Measurements from ENCODE around the gene MOXD1. TPM values are rescaled to one million over a fixed set of nuclear protein-coding genes. Genes with fewer than 3 reads are reported as not detected.

Gene MOXD1
- total RNA-seq, 4 donors from 2014 or later, result 1.5 to 12.4 (median 3.5) TPM

DNA sequence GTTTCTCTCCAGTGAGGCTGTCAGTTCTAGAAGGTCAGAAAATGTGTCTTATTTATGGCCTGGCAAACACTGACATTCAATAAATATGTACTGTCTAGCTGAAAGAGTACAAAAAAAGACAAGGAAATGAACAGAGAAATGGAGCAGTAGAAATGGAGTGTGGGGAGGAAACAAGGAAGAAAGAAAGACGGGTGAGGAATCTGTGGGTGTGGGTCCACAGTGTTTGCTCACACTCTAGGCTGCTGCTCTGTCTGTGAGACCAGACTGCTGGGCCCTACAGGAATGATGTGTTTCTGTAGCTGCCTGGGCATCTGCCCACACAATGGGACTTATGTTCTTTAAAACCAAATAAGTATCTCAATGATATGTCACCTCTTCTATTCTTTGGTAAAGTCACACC lies 114.2 kb downstream of the MOXD1 start:
- TF ChIP-seq CTCF (IDR thresholded peaks at IDR 0.05; ENCODE audit: low read depth), result no peak

DNA sequence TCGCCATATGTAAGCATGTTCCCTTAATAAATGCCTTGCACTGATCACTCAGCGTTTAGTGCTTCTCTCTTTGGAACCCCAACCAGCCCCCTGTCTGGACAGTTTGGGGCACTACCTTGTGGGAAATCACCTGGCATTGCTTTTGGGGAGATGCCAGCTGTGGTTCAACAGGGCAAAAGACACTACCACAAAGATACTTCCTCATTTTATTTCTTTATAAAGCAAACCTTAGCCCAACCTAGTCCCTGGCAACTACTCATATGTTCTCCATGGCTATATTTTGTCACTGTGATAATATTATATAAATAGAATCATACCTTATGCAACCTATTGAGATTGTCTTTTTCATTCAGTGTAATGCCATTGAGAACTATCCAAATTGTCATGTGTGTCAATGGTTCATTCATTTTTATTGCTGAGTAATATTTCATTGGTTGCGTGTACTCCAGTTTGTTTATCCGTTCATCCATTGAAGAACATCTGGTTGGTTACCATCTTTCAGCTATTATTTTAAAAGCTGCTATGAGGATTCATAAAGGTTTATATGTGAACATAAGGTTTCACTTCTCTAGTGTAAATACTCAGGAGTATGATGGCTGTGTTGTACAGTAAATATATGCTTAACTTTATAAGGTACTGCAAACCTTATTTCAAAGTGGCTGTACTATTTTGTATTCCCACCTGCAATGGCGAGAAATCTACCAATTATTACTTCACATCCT lies 114.8 kb downstream of the MOXD1 start:
- TF ChIP-seq CTCF (IDR thresholded peaks at IDR 0.05; ENCODE audit: low read depth), result no peak

GRCh38 chr6:132285004-132285780 lies 116.1 kb downstream of the MOXD1 start:
- no peak for TF ChIP-seq CTCF (IDR thresholded peaks at IDR 0.05; ENCODE audit: low read depth)

GRCh38 chr6:132282696-132283095 lies 118.6 kb downstream of the MOXD1 start:
- no peak for TF ChIP-seq CTCF (IDR thresholded peaks at IDR 0.05; ENCODE audit: low read depth)

GRCh38 chr6:132280436-132280835 lies 120.8 kb downstream of the MOXD1 start:
- TF ChIP-seq CTCF (IDR thresholded peaks at IDR 0.05; ENCODE audit: low read depth), result no peak

DNA sequence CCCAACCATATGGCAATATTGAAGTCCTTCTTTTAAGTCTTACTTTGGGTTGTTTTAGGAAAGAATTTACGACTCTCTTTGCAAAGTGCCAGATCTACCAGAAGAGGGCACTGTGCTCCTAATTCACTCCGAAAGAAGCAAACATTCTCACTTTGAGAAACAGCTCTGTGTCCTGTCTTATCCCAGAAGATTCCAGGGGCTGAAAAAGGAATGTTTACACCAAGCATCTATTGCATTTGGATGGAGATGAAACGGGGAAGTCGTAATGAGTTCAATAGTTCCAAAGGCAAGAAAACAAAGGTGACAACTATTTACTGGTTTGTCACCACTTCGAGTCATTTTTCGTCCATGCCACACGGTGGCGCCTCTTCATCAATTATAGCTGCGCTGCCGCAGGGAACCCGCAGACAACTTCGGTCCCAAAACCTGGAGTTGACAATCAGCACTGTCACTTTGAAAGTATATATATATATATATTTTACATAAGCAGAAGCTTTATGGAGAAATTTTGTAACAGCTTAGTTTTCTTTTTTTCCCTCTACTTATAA lies 121.6 kb downstream of the MOXD1 start:
- TF ChIP-seq CTCF (IDR thresholded peaks at IDR 0.05; ENCODE audit: low read depth), result no peak

Data from subcutaneous adipose tissue (tissue), 4 donors.